GM18951 (cell line): Measurements from ENCODE around the gene KCNH6.

Experiments used
- POLR2A ChIP-seq: IDR thresholded peaks from 4 replicates; pipeline ENCODE4 v1.6.1; 2011; ENCODE audit warnings: mild to moderate bottlenecking; ENCODE audit not compliant: insufficient read length, insufficient read depth; ENCODE audit errors: extremely low read depth
- in situ Hi-C: fragments of 300-500 bp; cut with MboI; formaldehyde crosslinking; loops from one replicate; pipeline ENCODE4 v1.12.0; 2022; ENCODE audit warnings: low sequenced_read_pairs, mixed read lengths, inconsistent platforms; ENCODE audit not compliant: unreplicated experiment

The KCNH6 gene

DNA sequence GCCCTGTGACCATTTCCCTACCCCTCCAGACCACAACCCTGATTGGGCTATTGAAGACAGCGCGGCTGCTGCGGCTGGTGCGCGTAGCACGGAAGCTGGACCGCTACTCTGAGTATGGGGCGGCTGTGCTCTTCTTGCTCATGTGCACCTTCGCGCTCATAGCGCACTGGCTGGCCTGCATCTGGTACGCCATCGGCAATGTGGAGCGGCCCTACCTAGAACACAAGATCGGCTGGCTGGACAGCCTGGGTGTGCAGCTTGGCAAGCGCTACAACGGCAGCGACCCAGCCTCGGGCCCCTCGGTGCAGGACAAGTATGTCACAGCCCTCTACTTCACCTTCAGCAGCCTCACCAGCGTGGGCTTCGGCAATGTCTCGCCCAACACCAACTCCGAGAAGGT is 12.5 kb downstream of the KCNH6 start:
- in situ Hi-C loops, result no loop called here
- TF ChIP-seq POLR2A, result no peak

DNA sequence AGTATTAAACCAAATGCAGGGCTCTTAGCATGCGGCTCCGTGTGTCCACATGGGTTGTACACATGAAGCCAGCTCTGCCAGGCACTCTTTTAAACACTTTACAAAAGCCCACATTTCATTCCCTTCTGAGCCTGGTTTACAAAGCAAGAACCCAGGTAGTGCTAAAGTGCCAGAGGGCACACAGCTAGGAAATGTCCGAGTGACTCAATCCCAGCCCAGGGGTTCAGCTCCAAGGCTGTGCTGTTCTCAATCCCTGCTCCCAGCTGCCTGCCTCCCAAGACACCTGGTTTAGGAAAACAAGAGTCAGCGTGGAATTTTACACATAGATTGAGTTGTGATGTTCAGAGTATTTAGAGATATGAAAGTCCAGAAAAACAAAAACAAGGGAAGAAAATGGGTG is 13.8 kb downstream of the KCNH6 start:
- in situ Hi-C loops, result no loop called here
- TF ChIP-seq POLR2A, result no peak

DNA sequence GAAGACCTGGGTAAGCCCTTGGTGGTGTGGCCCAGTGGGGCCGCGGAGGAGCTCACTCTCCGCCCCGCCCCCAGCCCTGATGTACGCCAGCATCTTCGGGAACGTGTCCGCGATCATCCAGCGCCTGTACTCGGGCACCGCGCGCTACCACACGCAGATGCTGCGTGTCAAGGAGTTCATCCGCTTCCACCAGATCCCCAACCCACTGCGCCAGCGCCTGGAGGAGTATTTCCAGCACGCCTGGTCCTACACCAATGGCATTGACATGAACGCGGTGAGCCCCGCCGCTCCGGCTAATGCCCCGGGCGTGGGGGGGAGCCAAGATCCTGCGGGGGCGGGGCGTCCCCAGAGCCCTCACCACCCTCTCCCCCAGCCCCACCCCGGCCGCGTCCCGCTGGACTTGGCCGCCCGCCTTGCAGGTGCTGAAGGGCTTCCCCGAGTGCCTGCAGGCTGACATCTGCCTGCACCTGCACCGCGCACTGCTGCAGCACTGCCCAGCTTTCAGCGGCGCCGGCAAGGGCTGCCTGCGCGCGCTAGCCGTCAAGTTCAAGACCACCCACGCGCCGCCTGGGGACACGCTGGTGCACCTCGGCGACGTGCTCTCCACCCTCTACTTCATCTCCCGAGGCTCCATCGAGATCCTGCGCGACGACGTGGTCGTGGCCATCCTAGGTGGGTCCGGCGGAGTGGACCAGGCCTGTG is 15.0 kb downstream of the KCNH6 start:
- in situ Hi-C loops, result no loop called here

DNA sequence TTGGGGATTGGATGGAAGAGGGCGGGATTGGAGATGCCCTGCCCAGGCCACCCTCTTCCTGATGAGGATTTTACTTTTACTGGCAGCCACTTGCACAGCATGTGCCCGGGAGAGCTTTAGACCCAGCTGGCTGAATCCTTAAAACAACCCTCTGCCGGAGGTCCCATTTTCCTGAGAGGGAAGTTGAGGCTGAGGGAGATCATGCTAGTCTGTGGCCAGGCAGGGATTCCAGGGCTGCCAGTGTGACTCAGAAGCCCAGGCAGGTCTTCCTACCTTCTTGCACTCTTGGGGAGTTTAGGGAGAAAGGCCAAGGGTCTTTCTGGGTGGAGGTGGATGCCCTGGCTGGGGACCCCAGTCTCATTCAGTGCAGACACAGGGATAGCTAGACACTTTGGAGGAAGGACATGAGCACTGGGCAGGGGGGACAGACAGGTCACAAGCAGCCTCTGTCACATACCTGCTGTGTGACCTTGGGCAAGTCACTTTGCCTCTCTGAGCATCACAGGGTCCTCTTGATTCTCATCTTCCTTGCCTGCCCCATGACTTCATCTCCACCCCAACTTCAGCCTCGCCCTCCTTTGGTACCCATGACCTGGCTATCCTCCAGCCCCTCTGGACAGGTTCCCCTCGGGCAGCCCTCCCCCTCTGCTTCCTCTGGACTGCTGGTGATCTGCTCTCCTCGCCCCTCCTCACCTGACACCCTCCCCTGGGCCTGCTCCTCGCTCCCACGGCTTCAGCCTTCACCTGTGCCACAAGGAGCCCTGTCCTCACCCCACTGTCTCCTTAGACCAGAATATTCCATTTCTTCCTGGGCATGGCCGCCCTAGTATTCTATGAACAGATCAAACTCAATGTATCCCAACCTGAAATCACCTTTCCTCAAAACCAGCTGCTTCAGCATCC is 15.8 kb downstream of the KCNH6 start:
- in situ Hi-C loops, result no loop called here

More for the DNA sequence above, 15.0 kb downstream of the KCNH6 start:
- no peak for TF ChIP-seq POLR2A

DNA sequence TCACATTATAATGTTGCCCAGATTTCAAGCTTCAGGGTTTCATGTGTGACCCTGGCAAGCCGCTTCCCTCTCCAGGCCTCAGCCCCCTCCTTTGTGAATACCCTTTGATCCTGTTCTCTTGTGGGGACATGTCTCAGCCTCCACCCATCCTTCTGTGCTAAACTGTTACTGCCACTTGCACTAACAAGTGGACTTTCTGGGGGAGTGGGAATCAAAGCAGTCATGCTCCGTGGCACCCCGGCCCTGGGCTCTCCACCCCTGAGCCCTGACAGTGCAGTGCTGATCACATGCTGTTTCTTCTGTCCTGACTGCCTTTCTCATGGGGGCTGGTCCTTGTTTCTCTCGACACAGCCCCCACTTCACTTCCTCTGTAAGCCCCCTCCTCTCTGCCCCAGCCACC is 17.4 kb downstream of the KCNH6 start:
- TF ChIP-seq POLR2A, result no peak
- in situ Hi-C loops, result no loop called here

More for the DNA sequence above, 15.8 kb downstream of the KCNH6 start:
- TF ChIP-seq POLR2A, result no peak

DNA sequence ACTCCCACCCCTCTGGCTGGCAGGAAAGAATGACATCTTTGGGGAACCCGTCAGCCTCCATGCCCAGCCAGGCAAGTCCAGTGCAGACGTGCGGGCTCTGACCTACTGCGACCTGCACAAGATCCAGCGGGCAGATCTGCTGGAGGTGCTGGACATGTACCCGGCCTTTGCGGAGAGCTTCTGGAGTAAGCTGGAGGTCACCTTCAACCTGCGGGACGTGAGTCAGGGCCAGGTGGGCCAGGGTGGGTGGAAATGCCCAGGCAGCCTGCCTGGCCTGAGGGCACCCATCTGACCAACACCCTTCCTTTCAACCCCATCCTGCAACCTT is 19.0 kb downstream of the KCNH6 start:
- no peak for TF ChIP-seq POLR2A
- in situ Hi-C loops, result no loop called here

DNA sequence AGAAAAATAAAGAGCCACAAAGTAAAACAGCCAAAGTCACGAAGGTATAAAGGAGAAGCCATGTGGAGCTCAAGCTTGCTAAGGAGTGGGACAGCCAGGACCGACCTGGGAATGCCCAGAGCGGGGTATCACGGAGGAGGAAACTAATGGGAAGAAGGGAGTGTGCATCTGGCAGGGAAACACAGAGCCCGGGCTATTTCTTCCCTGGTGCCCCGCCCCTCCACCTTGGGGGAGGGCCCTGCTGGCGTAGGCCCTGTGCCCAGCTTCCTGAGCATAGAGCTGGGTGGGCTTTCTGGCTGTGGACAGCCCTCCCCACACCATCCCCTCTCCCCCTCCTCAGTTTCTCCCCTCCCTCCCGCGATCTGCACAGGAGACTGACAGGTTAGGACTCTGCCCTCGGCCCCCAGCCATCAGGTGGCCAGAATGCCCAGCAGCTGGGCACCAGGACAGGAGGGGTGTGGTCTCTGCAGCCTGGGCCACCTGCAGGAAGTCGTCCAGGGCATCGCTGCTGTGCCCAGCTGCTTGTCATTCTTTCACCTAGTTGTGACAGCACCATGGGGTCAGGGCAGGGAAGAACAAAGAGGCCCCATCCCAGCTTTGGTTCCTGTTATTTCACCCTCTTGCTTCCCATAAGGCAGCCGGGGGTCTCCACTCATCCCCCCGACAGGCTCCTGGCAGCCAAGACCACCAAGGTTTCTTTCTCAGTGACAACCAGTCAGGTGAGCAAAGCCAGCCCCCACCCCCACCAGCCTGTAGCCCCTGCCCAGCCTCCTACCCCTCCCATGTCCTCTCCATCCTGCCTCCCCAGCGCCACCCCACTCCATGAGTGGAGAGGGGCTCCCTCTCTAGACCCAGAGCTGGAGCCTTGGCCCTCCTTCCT is 20.0 kb downstream of the KCNH6 start:
- no peak for TF ChIP-seq POLR2A
- in situ Hi-C loops, result no loop called here

DNA sequence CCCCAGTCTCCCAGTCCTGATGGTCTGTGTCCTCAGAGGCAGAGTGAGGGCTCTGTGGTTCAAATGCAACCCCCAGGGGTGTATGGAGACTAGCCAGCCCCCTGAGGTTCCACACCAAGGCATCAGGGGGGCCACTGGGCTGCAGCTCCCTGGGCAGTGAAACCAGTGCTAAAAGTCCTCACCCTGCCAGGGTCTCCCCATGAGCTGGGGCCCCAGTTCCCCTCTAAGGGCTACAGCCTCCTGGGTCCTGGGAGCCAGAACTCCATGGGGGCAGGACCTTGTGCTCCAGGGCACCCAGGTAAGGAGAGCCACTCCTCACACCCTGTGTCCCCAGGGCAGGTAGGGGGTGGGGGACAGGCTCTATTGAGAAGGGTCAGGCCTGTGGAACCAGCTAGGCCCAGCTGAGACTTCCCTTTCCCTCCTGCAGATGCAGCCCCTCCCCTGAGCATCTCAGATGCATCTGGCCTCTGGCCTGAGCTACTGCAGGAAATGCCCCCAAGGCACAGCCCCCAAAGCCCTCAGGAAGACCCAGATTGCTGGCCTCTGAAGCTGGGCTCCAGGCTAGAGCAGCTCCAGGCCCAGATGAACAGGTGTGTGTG is 20.8 kb downstream of the KCNH6 start:
- TF ChIP-seq POLR2A, result no peak
- in situ Hi-C loops, result no loop called here

DNA sequence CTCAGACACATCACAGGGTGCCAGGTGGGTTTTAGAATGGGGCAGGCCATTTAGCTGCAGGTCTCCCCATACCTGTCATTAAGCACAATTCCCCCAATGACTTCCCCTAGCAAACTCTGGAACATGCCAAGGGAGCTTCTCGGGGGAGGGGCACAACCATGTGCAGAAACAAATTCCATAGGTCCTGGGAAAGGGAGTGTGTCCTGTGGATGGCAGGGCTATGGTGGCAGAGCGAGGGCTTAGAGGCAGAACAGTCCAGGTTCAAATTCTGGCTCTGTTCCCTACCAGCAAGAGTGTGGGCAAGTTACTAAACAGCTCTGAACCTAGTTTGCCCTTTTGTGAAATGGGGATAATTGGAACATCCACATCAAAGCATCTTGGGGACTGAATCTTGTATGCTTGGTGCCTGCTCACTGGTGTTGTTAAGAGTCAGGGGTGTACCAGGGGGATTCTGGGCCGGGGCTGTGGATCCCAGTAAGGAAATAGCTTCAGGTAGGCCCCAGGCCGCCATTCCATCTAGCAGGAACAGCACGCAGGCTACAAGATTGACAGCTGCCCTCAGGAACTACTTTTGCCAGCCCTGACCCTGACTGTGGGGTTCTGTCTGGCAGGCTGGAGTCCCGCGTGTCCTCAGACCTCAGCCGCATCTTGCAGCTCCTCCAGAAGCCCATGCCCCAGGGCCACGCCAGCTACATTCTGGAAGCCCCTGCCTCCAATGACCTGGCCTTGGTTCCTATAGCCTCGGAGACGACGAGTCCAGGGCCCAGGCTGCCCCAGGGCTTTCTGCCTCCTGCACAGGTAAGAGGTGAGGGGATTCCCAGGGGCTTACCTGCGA is 21.5 kb downstream of the KCNH6 start:
- in situ Hi-C loops, result no loop called here
- no peak for TF ChIP-seq POLR2A

DNA sequence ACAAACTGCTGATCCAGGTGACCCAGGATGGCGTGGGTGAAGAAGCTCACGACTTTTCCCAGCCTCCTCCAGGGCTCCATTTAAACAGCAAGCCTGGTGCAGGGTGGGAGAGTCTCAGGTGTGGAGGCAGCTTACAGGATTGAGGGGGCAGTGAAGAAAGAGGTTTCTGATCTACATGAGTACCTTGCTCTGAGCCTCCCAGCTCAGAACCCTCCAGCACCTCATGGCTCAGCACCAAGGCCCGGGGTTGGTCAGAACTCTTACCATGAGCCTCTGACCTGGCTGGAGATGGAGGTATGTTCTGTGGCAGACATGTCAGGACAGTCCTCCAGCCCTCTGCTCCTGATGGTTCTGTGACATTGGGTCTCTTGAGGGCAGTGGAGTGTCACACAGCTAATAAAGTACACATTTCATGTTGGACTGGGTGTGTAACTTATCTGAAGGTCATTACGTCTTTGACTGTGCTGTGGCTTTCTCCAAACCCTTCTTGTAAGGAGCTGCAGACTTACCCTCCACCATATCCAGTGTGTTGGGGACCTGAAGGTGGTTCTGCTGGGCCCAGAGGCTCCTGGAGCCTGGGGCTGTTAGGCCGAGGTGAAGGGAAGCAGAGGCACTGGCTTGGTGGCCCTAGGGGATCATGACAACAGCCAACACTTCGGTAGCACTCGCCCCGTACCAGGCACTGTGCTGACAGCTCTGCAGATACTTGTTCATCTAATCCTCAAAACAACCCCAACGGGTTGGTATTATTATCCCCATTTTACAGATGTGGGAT is 23.3 kb downstream of the KCNH6 start:
- TF ChIP-seq POLR2A, result no peak
- in situ Hi-C loops, result no loop called here

DNA sequence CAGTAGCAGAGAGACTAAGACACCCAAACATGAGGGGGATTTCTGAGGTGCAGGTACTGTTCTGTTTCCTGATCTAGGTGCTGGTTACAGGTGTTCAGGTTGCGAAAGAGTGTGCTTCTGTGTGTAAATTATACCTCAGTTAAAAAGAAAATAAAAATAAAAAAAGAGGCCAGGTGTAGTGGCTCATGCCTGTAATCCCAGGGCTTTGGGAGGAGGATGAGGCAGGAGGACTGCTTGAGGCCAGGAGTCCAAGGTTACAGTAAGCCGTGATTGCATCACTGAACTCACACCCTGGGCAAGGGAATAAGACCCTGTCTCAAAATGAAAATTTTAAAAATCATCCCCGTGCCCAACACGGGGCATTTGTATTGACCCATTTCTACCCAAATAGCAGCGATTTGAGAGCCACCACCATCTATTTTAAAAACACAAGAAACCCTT is 23.9 kb downstream of the KCNH6 start:
- in situ Hi-C loops, result no loop called here
- TF ChIP-seq POLR2A, result no peak

DNA sequence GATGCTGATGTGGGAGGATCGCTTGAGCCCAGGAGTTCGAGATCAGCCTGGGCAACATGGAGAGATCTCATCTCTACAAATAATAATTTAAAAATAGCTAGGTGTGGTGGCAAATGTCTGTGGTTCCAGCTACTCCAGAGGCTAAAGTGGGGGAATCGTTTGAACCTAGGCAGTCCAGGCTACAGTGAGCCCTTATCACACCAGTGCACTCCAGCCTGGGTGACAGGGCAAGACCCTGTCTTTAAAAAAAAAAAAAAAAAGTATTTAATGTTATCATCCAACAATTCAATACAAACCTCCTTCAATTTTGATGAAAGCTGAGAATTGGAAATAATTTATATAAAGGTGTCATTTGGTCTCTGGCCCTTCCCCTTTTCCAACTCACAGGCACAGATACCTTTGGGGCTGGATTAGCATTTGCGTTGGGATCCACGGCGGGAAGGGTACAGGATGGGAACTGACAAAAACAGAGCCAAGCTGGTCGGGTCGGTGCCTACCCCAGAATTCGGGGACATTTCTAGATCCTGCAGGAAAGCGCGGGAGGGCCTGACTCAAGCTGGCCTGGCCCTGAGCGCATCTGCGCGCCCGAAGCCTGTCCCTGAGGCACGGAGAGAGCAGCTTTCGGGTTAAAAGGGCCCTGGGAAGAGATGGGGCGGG is 26.3 kb downstream of the KCNH6 start:
- in situ Hi-C loops, result no loop called here
- no peak for TF ChIP-seq POLR2A
